Duodenal mucosa (tissue), 2 donors: Measurements from ENCODE around the gene OIT3.

Source experiments
- H3K27ac ChIP-seq: one replicate; pipeline ENCODE4 v1.7.0; 2013; ENCODE audit warnings: low read depth, low read length
- H3K27me3 ChIP-seq, 2 donors: one replicate each; pipeline ENCODE4 v1.7.0; 2013; ENCODE audit warnings: low read length in 2 of 2, control low read depth in 1 of 2; ENCODE audit not compliant: insufficient read depth in 2 of 2, control insufficient read depth in 1 of 2
- H3K36me3 ChIP-seq, 2 donors: one replicate each; pipeline ENCODE4 v1.7.0; 2013; ENCODE audit warnings: low read length in 2 of 2, control low read depth in 1 of 2; ENCODE audit not compliant: insufficient read depth in 2 of 2, control insufficient read depth in 1 of 2
- H3K4me1 ChIP-seq, 2 donors: one replicate each; pipeline ENCODE4 v1.7.0; 2013; ENCODE audit warnings: low read length in 2 of 2, control low read depth in 1 of 2; ENCODE audit not compliant: insufficient read depth in 2 of 2, control insufficient read depth in 1 of 2
- H3K4me3 ChIP-seq, 2 donors: one replicate each; pipeline ENCODE4 v1.7.0; 2013; ENCODE audit warnings: low read length in 2 of 2, low read depth in 1 of 2
- H3K9ac ChIP-seq, 2 donors: one replicate each; pipeline ENCODE4 v1.7.0; 2013; ENCODE audit warnings: low read length in 2 of 2, low read depth in 1 of 2
- H3K9me3 ChIP-seq, 2 donors: one replicate each; pipeline ENCODE4 v1.7.0; 2013; ENCODE audit warnings: low read length in 2 of 2, control low read depth in 1 of 2; ENCODE audit not compliant: control insufficient read depth in 1 of 2

The OIT3 gene

GRCh38 chr10:72943498-72944234 is 50.1 kb downstream of the OIT3 start:
- H3K4me1 ChIP-seq, result no peaks in the 10 kb centered on the region
- no peaks in the 10 kb centered on the region for H3K9me3 ChIP-seq
- no peak overlapping the region for H3K27ac ChIP-seq
- H3K27me3 ChIP-seq, result no peaks in the 10 kb centered on the region
- H3K4me3 ChIP-seq, result no peak overlapping the region
- peaks cover 3 to 14% of the 10 kb centered on the region in 2 donors for H3K36me3 ChIP-seq
- no peak overlapping the region for H3K9ac ChIP-seq

GRCh38 chr10:72946963-72947362 is 53.4 kb downstream of the OIT3 start:
- no peak overlapping the region for H3K27ac ChIP-seq
- H3K4me1 ChIP-seq, result peaks cover 1 to 4% of the 10 kb centered on the region in 2 donors
- no peaks in the 10 kb centered on the region for H3K36me3 ChIP-seq
- no peak overlapping the region for H3K4me3 ChIP-seq
- no peak overlapping the region for H3K9ac ChIP-seq
- no peaks in the 10 kb centered on the region for H3K27me3 ChIP-seq
- H3K9me3 ChIP-seq, result no peaks in the 10 kb centered on the region

GRCh38 chr10:72948762-72949161 is 55.2 kb downstream of the OIT3 start:
- Histone ChIP-seq H3K9ac (no peak overlapping the region), H3K36me3 (no peaks in the 10 kb centered on the region), H3K4me3 (no peak overlapping the region), H3K9me3 (no peaks in the 10 kb centered on the region), H3K27me3 (no peaks in the 10 kb centered on the region), H3K4me1 (peaks cover 3 to 10% of the 10 kb centered on the region in 2 donors), H3K27ac (no peak overlapping the region)

GRCh38 chr10:72951760-72952159 is 58.2 kb downstream of the OIT3 start:
- H3K27me3 ChIP-seq, result no peaks in the 10 kb centered on the region
- no peak overlapping the region for H3K27ac ChIP-seq
- peaks cover 11 to 14% of the 10 kb centered on the region in 2 donors for H3K4me1 ChIP-seq
- no peaks in the 10 kb centered on the region for H3K9me3 ChIP-seq
- peak overlapping the region; percentile 70 to 75 for H3K4me3 ChIP-seq
- H3K36me3 ChIP-seq, result no peaks in the 10 kb centered on the region
- H3K9ac ChIP-seq, result no peak overlapping the region

- H3K9me3 ChIP-seq, result no peaks in the 10 kb centered on the region
- H3K4me1 ChIP-seq, result peaks cover 11 to 14% of the 10 kb centered on the region in 2 donors
- no peaks in the 10 kb centered on the region for H3K27me3 ChIP-seq
- no peak overlapping the region for H3K27ac ChIP-seq
- H3K4me3 ChIP-seq, result peak overlapping the region; percentile 70 to 75
- H3K9ac ChIP-seq, result peak overlapping the region in 1 of 2 donors; percentile 70
- H3K36me3 ChIP-seq, result no peaks in the 10 kb centered on the region
Observed at GRCh38 chr10:72952189-72952588, 58.6 kb downstream of the OIT3 start.

GRCh38 chr10:72952642-72953158 is 59.2 kb downstream of the OIT3 start:
- Histone ChIP-seq H3K27ac (no peak overlapping the region), H3K36me3 (no peaks in the 10 kb centered on the region), H3K9me3 (no peaks in the 10 kb centered on the region), H3K9ac (peak overlapping the region in 1 of 2 donors; percentile 70), H3K27me3 (no peaks in the 10 kb centered on the region), H3K4me1 (peaks cover 11 to 14% of the 10 kb centered on the region in 2 donors), H3K4me3 (peak overlapping the region; percentile 70 to 75)

- no peaks in the 10 kb centered on the region for H3K27me3 ChIP-seq
- no peaks in the 10 kb centered on the region for H3K36me3 ChIP-seq
- H3K27ac ChIP-seq, result no peak overlapping the region
- H3K4me3 ChIP-seq, result peak overlapping the region; percentile 70 to 75
- H3K9me3 ChIP-seq, result no peaks in the 10 kb centered on the region
- H3K9ac ChIP-seq, result peak overlapping the region; percentile 70 to 73
- peaks cover 11 to 14% of the 10 kb centered on the region in 2 donors for H3K4me1 ChIP-seq
Observed at GRCh38 chr10:72953687-72954086, 60.1 kb downstream of the OIT3 start.

GRCh38 chr10:72954230-72954595 is 60.7 kb downstream of the OIT3 start:
- peak overlapping the region; percentile 70 to 75 for H3K4me3 ChIP-seq
- H3K36me3 ChIP-seq, result no peaks in the 10 kb centered on the region
- H3K9me3 ChIP-seq, result no peaks in the 10 kb centered on the region
- peaks cover 11 to 14% of the 10 kb centered on the region in 2 donors for H3K4me1 ChIP-seq
- peak overlapping the region; percentile 70 to 73 for H3K9ac ChIP-seq
- peak overlapping the region; percentile 64 for H3K27ac ChIP-seq
- H3K27me3 ChIP-seq, result no peaks in the 10 kb centered on the region

- Histone ChIP-seq H3K27ac (peak within 1 kb of the TSS; percentile 64), H3K4me1 (peaks cover 11 to 14% of the 10 kb centered on the region in 2 donors), H3K4me3 (peak within 1 kb of the TSS; percentile 70 to 75), H3K36me3 (no peaks in the 10 kb centered on the region), H3K9me3 (no peaks in the 10 kb centered on the region), H3K9ac (peak within 1 kb of the TSS; percentile 70 to 73), H3K27me3 (no peaks in the 10 kb centered on the region)
Observed at GRCh38 chr10:72954596-72955554, 61.3 kb downstream of the OIT3 start, which contains the start of gene PLA2G12B. PLA2G12B (minus strand) TSS chr10:72954806; CDS start chr10:72954685, 121 bp downstream.

GRCh38 chr10:72956001-72956400 is 62.5 kb downstream of the OIT3 start:
- Histone ChIP-seq H3K27ac (no peak overlapping the region), H3K36me3 (no peaks in the 10 kb centered on the region), H3K4me3 (no peak overlapping the region), H3K27me3 (no peaks in the 10 kb centered on the region), H3K4me1 (peaks cover 11 to 14% of the 10 kb centered on the region in 2 donors), H3K9me3 (no peaks in the 10 kb centered on the region), H3K9ac (no peak overlapping the region)
